ENCODE data around the gene ARHGAP15.

ARHGAP15 gene

DNA sequence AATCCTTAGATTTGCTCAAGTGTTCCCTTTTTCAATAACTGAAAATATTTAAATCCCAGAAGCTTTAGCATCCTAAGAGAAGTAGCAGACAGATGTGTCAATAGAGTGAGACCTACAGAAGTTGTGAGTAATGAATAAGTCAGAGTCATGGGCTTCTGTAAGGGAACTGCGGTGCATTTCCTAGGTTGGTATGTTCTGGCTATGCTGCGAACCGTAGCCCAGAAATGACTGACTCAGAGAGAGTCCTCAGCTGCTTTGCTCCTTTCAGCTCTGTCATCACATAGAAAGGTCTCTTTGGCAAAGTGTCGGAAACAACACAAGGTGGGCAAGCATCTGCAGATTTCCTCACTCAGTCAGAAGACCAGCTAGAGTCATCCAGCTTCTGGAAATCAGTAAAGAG is 297.1 kb downstream of the ARHGAP15 start:
- no peaks in the 10 kb centered on the region for H3K4me1 Mint-ChIP-seq
- no peak for DNase-seq
- no peaks in the 10 kb centered on the region for H3K36me3 Mint-ChIP-seq (ENCODE audit: low read depth)
- no peak overlapping the region for H3K27ac Mint-ChIP-seq
- no peaks in the 10 kb centered on the region for H3K9me3 Mint-ChIP-seq
- H3K4me3 Mint-ChIP-seq = no peak overlapping the region
- TF ChIP-seq, protein P1, sequence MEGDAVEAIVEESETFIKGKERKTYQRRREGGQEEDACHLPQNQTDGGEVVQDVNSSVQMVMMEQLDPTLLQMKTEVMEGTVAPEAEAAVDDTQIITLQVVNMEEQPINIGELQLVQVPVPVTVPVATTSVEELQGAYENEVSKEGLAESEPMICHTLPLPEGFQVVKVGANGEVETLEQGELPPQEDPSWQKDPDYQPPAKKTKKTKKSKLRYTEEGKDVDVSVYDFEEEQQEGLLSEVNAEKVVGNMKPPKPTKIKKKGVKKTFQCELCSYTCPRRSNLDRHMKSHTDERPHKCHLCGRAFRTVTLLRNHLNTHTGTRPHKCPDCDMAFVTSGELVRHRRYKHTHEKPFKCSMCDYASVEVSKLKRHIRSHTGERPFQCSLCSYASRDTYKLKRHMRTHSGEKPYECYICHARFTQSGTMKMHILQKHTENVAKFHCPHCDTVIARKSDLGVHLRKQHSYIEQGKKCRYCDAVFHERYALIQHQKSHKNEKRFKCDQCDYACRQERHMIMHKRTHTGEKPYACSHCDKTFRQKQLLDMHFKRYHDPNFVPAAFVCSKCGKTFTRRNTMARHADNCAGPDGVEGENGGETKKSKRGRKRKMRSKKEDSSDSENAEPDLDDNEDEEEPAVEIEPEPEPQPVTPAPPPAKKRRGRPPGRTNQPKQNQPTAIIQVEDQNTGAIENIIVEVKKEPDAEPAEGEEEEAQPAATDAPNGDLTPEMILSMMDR (IDR thresholded peaks at IDR 0.05) = no peak
- H3K27me3 Mint-ChIP-seq (ENCODE audit: low read depth, poor library complexity) = peaks cover 3% of the 10 kb centered on the region

GRCh38 chr2:143428700-143429099 is 299.5 kb downstream of the ARHGAP15 start:
- DNase-seq = no peak
- H3K27ac Mint-ChIP-seq = no peak overlapping the region

GRCh38 chr2:143429932-143430679 is 300.9 kb downstream of the ARHGAP15 start:
- H3K27ac Mint-ChIP-seq = no peak overlapping the region
- no peaks in the 10 kb centered on the region for H3K9me3 Mint-ChIP-seq
- no peaks in the 10 kb centered on the region for H3K36me3 Mint-ChIP-seq (ENCODE audit: low read depth)
- no peak overlapping the region for H3K4me3 Mint-ChIP-seq
- DNase-seq = no peak
- no peaks in the 10 kb centered on the region for H3K4me1 Mint-ChIP-seq
- H3K27me3 Mint-ChIP-seq (ENCODE audit: low read depth, poor library complexity) = no peaks in the 10 kb centered on the region
- TF ChIP-seq, protein P1 (IDR thresholded peaks at IDR 0.05) = no peak

More at GRCh38 chr2:143428700-143429099, 299.5 kb downstream of the ARHGAP15 start:
- peaks cover 3% of the 10 kb centered on the region for H3K27me3 Mint-ChIP-seq (ENCODE audit: low read depth, poor library complexity)
- H3K36me3 Mint-ChIP-seq (ENCODE audit: low read depth) = no peaks in the 10 kb centered on the region
- H3K9me3 Mint-ChIP-seq = no peaks in the 10 kb centered on the region
- H3K4me1 Mint-ChIP-seq = no peaks in the 10 kb centered on the region
- TF ChIP-seq, protein P1 (IDR thresholded peaks at IDR 0.05) = no peak
- H3K4me3 Mint-ChIP-seq = no peak overlapping the region

DNA sequence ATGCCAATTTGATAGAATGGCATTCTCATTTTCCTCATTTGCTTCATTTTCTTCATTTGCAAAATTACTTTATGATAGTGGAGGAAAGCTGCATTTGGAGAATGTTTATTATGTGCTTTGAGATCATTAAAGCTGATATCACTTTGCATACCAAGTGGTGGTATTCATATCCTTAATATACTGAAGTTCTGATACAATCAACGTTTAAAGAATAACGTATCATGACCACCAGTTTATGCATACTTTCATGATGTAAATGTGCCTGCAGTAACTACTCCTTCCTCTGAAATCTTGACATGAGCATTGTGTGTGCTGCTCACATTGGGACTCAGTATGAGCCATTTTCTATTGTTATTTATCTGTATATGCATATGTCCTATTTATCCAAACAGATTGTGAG is 302.1 kb downstream of the ARHGAP15 start:
- no peak overlapping the region for H3K4me3 Mint-ChIP-seq
- H3K4me1 Mint-ChIP-seq = no peaks in the 10 kb centered on the region
- H3K27me3 Mint-ChIP-seq (ENCODE audit: low read depth, poor library complexity) = no peaks in the 10 kb centered on the region
- H3K9me3 Mint-ChIP-seq = no peaks in the 10 kb centered on the region
- no peak overlapping the region for H3K27ac Mint-ChIP-seq
- H3K36me3 Mint-ChIP-seq (ENCODE audit: low read depth) = no peaks in the 10 kb centered on the region
- TF ChIP-seq, protein P1 (IDR thresholded peaks at IDR 0.05) = no peak
- no peak for DNase-seq

GRCh38 chr2:143433251-143433650 is 304.0 kb downstream of the ARHGAP15 start:
- H3K27me3 Mint-ChIP-seq (ENCODE audit: low read depth, poor library complexity) = no peaks in the 10 kb centered on the region
- no peak for DNase-seq
- no peak overlapping the region for H3K4me3 Mint-ChIP-seq
- H3K27ac Mint-ChIP-seq = no peak overlapping the region
- H3K9me3 Mint-ChIP-seq = no peaks in the 10 kb centered on the region
- H3K36me3 Mint-ChIP-seq (ENCODE audit: low read depth) = no peaks in the 10 kb centered on the region
- TF ChIP-seq, protein P1 (IDR thresholded peaks at IDR 0.05) = no peak
- H3K4me1 Mint-ChIP-seq = no peaks in the 10 kb centered on the region

DNA sequence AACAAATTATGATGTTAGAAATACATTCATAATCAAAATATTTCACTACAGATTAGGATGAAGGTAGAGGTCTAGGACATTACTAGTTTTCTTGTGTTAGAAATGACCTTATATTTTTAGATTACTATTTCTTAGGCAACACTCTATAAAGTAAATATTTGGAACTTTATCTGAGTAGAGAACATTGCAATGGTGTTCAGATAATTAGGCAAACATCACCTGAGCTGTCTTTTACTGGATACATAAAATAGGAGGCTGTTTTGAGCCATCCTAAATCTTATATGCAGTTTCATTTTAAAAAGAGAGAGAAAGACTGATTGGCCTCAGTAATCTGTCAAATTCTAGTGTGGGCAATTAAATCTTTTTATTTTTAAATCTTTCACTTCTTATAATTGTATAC is 304.6 kb downstream of the ARHGAP15 start:
- Mint-ChIP-seq H3K4me3 (no peak overlapping the region), H3K4me1 (no peaks in the 10 kb centered on the region), H3K27me3 (ENCODE audit: low read depth, poor library complexity) (no peaks in the 10 kb centered on the region), H3K9me3 (no peaks in the 10 kb centered on the region), H3K36me3 (ENCODE audit: low read depth) (no peaks in the 10 kb centered on the region), H3K27ac (no peak overlapping the region)
- DNase-seq = no peak
- TF ChIP-seq, protein P1 (IDR thresholded peaks at IDR 0.05) = no peak
